ENCODE data around the gene MRPL40.

The MRPL40 gene

GRCh38 chr22:19483481-19484244, 51.3 kb downstream of the MRPL40 start:
- DNase-seq, result no peak
